ENCODE results near the gene CLDN4.
"Not testable (repeated sequence)": the region's sequence is repeated elsewhere in the genome, so short reads cannot be mapped to it uniquely, and the experiment has no call there.

CLDN4 gene, protein sequence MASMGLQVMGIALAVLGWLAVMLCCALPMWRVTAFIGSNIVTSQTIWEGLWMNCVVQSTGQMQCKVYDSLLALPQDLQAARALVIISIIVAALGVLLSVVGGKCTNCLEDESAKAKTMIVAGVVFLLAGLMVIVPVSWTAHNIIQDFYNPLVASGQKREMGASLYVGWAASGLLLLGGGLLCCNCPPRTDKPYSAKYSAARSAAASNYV

GRCh38 chr7:73830681-73831583 lies at the start of gene CLDN4:
TSS of gene CLDN4 (plus strand) at chr7:73830996. CDS start at chr7:73831202, 206 bp downstream.
- no peak for DNase-seq (ENCODE audit: low read depth in 2 of 2)

DNA sequence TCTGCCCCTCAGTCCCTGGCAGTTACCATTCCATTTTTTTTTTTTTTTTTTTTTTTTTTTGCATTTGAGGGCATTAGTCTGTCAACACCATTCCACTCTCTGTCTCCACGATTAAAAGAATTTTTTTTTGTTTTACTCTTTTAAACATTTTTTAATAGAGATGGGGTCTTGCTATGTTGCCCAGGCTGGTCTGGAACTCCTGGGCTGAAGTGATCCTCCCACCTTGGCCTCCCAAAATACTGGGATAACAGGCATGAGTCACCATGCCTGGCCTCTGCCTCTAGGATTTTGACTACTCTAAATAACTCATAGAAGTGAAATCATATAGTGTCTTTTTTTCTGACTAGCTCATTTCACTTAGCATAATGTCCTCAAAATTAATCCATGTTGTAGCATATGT lies 44.2 kb upstream of the CLDN4 start:
- no peak for DNase-seq (ENCODE audit: low read depth in 2 of 2)

DNA sequence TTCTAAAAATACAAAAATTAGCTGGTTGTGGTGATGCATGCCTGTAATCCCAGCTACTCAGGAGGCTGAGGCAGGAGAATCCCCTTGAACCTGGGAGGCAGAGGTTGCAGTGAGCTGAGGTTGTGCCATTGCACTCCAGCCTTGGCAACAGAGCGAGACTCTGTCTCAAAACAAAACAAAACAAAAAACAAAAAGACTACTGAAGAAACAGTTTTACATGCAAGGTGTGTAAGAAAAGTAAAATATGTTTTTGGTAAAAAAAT lies 43.1 kb upstream of the CLDN4 start:
- not testable (repeated sequence) for DNase-seq (ENCODE audit: low read depth in 2 of 2)

- DNase-seq (ENCODE audit: low read depth in 2 of 2): no peak
These were observed 41.7 kb upstream of the CLDN4 start for GRCh38 chr7:73789051-73789450.

DNA sequence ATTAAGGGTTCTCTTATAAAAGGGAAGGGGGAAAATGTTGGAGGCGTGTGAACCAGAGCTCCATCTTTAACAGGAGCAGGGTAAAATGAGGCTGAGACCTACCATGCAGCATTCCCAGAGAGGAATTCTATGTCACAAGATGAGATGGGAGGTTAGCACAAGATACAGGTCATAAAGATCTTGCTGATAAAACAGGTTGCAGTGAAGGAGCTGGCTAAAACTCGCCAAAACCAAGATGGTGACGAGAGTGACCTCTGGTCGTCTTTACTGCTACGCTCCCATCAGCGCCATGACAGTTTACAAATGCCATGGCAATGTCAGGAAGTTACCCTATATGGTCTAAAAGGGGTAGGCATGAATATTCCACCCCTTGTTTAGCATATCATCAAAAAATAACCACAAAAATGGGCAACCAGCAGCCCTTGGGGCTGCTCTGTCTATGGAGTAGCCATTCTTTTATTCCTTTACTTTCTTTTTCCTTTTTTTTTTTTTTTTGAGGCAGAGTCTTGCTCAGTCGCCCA lies 39.6 kb upstream of the CLDN4 start:
- DNase-seq (ENCODE audit: low read depth in 2 of 2): not testable (repeated sequence)

- DNase-seq (ENCODE audit: low read depth in 2 of 2): not testable (repeated sequence)
These were observed 35.6 kb upstream of the CLDN4 start for GRCh38 chr7:73795188-73795587.

DNA sequence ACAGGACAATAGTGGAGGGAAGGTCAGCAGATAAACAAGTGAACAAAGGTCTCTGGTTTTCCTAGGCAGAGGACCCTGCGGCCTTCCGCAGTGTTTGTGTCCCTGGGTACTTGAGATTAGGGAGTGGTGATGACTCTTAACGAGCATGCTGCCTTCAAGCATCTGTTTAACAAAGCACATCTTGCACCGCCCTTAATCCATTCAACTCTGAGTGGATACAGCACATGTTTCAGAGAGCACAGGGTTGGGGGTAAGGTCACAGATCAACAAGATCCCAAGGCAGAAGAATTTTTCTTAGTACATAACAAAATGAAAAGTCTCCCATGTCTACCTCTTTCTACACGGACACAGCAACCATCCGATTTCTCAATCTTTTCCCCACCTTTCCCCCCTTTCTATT lies 34.1 kb upstream of the CLDN4 start:
- not testable (repeated sequence) for DNase-seq (ENCODE audit: low read depth in 2 of 2)

DNA sequence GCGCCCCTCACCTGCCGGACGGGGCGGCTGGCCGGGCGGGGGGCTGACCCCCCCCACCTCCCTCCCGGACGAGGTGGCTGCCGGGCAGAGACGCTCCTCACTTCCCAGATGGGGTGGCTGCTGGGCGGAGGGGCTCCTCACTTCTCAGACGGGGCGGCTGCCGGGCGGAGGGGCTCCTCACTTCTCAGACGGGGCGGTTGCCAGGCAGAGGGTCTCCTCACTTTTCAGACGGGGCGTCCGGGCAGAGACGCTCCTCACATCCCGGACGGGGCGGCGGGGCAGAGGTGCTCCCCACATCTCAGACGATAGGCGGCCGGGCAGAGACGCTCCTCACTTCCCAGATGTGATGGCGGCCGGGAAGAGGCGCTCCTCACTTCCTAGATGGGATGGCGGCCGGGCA lies 33.6 kb upstream of the CLDN4 start:
- DNase-seq (ENCODE audit: low read depth in 2 of 2): not testable (repeated sequence)

DNA sequence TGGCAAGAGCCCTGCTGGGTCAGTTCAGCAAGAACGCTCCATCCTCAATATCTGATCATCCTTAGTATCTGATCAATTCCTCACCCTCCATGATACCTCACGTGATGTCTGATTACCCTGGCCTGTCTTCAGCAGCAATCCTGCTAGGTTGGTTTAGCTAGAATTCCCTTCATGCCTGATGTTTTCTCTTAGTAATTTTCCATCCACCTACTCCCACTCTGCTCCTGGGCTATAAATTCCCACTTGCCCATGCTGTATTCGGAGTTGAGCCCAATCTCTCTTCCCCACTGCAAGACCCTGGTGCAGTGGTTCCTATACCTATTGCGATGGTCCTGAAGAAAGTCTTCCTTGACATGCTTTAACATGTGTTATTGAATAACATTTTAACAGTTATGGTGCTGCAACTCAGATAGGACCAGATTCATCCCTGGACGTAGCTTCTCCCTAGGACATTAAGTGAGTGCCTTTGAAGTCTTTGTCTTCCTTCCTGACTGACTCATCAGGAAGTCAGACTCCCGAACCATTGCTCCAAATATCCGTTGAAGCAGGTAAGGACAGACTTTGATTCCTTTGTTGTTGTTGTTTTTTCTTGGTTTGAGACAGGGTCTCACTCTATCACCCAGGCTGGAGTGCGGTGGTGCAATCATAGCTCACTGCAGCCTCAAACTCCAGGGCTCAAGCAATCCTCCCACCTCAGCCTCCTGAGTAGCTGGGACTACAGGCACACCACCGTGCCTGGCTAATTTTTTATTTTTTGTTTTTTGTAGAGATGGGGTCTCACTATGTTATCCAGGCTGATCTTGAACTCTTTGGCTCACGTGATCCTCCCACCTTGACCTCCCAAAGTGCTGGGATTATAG lies 31.3 kb upstream of the CLDN4 start:
- no peak for DNase-seq (ENCODE audit: low read depth in 2 of 2)

DNA sequence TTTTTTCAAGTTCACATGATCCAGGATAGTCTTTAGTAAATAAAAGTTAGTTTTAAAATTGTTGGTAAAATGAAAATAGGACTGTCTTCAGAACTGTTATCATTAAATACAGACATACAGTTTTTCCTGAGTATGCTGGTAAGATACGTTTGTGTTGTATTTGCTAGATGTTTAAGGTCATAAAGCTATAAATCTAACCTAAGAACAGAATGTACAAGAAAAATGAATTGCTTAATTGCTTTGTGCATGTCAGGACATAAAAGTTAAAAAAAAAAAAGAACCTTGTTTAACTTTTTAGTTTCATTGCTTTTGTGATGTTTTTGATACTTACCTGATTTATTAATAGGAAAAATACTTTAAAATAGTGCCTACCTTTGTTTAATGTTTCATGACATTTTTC lies 29.2 kb upstream of the CLDN4 start:
- no peak for DNase-seq (ENCODE audit: low read depth in 2 of 2)

GRCh38 chr7:73802459-73802858 lies 28.3 kb upstream of the CLDN4 start:
- no peak for DNase-seq (ENCODE audit: low read depth in 2 of 2)

DNA sequence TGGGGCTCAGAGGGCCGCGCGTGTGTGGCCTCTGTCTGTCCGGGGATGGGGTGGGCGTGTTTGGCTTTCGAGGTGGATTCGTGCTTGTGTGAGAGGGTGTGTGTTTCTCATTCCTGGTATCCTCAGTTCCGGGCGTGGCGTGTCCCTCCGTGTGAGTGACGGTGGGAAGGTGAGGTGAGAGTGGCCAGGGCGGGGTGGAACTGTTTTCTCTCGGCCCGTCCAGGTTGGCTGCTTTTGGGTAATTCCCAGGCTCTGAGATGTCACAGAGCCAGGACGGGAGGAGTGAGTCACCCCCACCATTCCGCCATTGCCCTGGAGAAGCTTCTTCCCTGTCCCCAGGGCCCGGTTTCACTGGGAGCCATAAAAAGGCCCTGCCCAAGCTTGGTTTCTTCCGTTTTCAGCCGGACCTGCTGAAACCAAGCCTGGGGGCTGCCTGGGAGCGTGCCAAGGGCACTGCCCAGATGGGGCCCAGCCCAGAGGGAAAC lies 21.3 kb upstream of the CLDN4 start:
- no peak for DNase-seq (ENCODE audit: low read depth in 2 of 2)

- DNase-seq (ENCODE audit: low read depth in 2 of 2): no peak
These were observed 19.8 kb upstream of the CLDN4 start for GRCh38 chr7:73810998-73811360.

GRCh38 chr7:73811760-73812168 lies 19.0 kb upstream of the CLDN4 start:
- peak in 1 of 2 donors; percentile 35 for DNase-seq (ENCODE audit: low read depth in 2 of 2)

DNA sequence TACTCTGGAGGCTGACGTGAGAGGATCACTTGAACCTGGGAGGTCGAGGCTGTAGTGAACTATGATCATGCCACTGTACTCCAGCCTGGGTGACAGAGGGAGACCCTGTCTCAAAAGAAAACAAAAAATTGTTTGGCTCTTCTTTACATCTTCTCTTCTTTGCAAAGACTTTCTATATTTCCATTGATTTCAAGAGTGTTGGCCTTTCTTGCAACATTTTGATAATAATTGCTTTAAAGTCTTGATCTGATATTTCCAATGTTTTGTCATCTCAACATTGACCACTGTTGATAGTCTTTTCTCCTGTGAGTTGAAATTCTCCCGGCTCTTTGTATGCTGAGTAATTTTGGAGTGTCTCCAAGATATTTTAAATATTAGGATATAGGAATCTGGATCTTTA lies 17.8 kb upstream of the CLDN4 start:
- no peak for DNase-seq (ENCODE audit: low read depth in 2 of 2)

GRCh38 chr7:73815436-73815835 lies 15.4 kb upstream of the CLDN4 start:
- no peak for DNase-seq (ENCODE audit: low read depth in 2 of 2)

DNA sequence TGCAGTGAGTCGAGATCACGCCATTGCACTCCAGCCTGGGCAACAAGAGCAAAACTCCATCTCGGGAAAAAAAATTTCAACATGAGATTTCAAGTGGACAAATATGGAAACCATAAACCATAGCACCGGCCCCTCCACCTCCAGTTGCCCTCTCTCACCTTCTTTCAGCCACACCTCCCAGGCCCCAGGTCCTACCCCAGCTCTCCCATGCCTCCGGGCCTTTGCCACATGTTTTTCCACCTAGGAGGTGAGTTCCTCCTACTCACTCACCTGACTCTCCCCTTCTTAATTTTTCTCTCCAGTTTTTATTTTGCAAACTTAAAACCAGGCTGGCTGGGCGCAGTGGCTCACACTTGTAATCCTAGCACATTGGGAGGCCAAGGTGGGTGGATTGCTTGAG lies 13.7 kb upstream of the CLDN4 start:
- no peak for DNase-seq (ENCODE audit: low read depth in 2 of 2)

DNA sequence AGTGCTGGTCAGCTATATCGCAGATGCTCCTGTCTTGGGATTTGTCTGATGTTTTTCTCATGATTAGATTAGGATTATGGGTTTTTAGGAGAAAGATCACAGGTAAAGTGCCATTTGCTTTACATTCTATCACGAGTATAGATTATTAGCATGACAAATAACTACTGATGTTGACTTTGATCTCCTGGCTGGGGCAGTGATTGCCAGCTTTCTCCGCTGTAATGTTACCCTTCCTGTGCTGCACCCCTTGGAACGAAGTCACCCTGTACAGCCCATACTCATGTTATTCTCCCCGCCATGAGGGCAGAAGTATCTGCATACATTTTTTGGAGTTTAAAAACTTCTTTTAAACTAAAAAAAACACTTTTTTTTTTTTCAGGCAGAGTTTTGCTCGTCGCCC lies 10.8 kb upstream of the CLDN4 start:
- DNase-seq (ENCODE audit: low read depth in 2 of 2): no peak

DNA sequence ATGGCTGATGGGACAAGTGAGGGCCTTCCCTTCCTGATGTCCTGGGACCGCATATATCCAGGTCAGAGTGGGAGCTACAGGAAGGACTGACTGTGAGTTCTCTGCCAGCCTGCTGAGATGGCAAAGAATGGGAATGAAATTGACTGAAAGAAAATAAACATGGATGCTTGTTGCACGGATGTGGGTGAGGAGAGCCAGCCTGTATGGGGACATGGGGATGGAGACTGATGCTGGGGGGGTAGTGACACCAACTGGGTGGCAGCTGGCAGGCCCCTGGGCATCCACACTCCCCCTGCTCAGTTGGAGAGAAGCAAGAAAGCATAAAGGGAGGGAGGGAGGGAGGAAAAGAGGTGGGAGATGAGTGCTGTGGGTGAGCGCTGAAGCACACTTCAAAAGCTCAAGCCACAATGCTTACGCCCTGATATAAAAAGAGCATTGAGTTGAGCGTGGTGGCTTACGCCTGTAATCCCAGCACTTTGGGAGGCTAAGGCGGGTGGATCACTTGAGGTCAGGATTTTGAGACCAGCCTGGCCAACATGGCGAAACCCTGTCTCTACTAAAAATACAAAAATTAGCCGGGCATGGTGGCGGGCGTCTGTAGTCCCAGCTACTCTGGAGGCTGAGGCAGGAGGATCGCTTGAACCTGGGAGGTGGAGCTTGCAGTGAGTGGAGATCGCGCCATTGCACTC lies 9.1 kb upstream of the CLDN4 start:
- DNase-seq (ENCODE audit: low read depth in 2 of 2): not testable (repeated sequence)

GRCh38 chr7:73822319-73823173 lies 8.2 kb upstream of the CLDN4 start:
- no peak for DNase-seq (ENCODE audit: low read depth in 2 of 2)

GRCh38 chr7:73823257-73823656 lies 7.5 kb upstream of the CLDN4 start:
- no peak for DNase-seq (ENCODE audit: low read depth in 2 of 2)
